Osteocyte (in vitro differentiated cells): ENCODE data around the gene COBLL1. TPM values are rescaled to one million over a fixed set of nuclear protein-coding genes. Genes with fewer than 3 reads are reported as not detected.

ENCODE experiments used
- DNase-seq: peaks from one replicate; pipeline ENCODE4 v3.0.0; 2021; ENCODE audit warnings: mixed read lengths; ENCODE audit not compliant: unreplicated experiment; ENCODE audit errors: extremely low spot score
- H3K27ac Mint-ChIP-seq: one replicate; pipeline ENCODE4 v1.8.0; 2021; ENCODE audit warnings: mild to moderate bottlenecking, mixed read lengths; ENCODE audit not compliant: unreplicated experiment
- H3K27me3 Mint-ChIP-seq: one replicate; pipeline ENCODE4 v1.8.0; 2021; ENCODE audit warnings: mixed read lengths; ENCODE audit not compliant: unreplicated experiment
- H3K36me3 Mint-ChIP-seq: one replicate; pipeline ENCODE4 v1.8.0; 2021; ENCODE audit warnings: mixed read lengths; ENCODE audit not compliant: unreplicated experiment
- H3K4me1 Mint-ChIP-seq: one replicate; pipeline ENCODE4 v1.8.0; 2021; ENCODE audit warnings: mixed read lengths; ENCODE audit not compliant: unreplicated experiment
- H3K4me3 Mint-ChIP-seq: one replicate; pipeline ENCODE4 v1.8.0; 2021; ENCODE audit warnings: mild to moderate bottlenecking, moderate library complexity, mixed read lengths; ENCODE audit not compliant: unreplicated experiment
- H3K9me3 Mint-ChIP-seq: one replicate; pipeline ENCODE4 v1.8.0; 2021; ENCODE audit warnings: mixed read lengths; ENCODE audit not compliant: unreplicated experiment
- total RNA-seq: library from RNA; stranded (reverse); gene quantifications from 2 replicates; pipeline ENCODE4 v1.2.1, GENCODE V29; 2021
- TF ChIP-seq, protein P1 (sequence below): fragments of 200-600 bp; sonication (generic); IDR thresholded peaks from 2 replicates; pipeline ENCODE4 v1.5.0; 2021; ENCODE audit warnings: antibody characterized with exemption, mild to moderate bottlenecking, moderate library complexity

The COBLL1 gene
- total RNA-seq, 1 donor from 2014 or later: 8.9 TPM

DNA sequence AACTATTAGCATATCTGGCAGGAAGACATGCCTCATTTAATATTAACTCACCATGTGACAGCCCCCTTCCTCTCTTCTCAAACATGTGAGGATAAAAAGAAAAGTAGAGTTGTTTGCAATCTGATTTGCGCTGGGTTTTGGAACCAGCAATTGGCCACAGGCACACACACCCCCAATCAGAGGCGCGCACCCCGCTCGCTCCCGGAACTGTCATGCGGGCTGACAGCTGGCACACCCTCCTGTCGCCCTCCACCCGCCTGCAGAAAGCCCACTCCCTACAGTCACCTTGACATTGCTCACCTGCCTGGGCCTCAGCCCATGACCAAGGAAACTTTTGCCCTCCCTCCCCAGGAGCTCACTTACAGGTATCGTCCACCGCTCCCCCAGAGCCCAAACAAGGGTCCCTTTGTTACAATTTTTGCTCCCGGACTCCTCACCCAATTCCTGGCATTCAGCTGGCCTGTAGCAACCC, 1.1 kb downstream of the COBLL1 start:
- Mint-ChIP-seq H3K27me3 (no peaks in the 10 kb centered on the region), H3K36me3 (no peaks in the 10 kb centered on the region), H3K27ac (peak overlapping the region; percentile 73), H3K9me3 (no peaks in the 10 kb centered on the region), H3K4me1 (peaks cover 21% of the 10 kb centered on the region), H3K4me3 (peak overlapping the region; percentile 84)
- TF ChIP-seq, protein P1, sequence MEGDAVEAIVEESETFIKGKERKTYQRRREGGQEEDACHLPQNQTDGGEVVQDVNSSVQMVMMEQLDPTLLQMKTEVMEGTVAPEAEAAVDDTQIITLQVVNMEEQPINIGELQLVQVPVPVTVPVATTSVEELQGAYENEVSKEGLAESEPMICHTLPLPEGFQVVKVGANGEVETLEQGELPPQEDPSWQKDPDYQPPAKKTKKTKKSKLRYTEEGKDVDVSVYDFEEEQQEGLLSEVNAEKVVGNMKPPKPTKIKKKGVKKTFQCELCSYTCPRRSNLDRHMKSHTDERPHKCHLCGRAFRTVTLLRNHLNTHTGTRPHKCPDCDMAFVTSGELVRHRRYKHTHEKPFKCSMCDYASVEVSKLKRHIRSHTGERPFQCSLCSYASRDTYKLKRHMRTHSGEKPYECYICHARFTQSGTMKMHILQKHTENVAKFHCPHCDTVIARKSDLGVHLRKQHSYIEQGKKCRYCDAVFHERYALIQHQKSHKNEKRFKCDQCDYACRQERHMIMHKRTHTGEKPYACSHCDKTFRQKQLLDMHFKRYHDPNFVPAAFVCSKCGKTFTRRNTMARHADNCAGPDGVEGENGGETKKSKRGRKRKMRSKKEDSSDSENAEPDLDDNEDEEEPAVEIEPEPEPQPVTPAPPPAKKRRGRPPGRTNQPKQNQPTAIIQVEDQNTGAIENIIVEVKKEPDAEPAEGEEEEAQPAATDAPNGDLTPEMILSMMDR: no peak
- DNase-seq: no peak

DNA sequence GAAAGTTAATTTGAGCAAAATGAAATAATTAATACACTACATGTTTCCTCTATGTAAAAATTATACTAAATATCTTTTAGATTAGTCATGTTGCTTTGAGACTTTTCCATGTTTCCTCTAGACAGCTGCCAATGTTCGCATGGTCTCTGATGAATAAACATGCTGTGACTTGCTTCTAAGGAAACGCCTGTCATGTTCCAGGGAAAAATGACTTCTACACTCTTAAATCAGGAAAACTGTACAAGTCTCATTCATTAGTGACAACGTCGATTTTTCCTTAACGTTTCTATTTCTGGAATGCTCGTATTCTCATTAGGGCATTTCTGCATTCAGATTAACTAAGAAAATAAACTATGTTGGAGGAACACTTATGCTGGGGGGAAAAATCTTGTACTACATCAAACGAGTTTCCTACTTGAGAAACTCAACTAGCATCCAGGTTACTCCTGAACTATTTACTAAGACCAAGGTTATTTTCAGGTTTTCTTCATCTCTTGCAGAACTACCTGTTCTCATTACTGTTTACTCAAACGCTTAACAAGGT, 1.6 kb downstream of the COBLL1 start:
- TF ChIP-seq, protein P1: no peak
- DNase-seq: no peak
- Mint-ChIP-seq H3K27me3 (no peaks in the 10 kb centered on the region), H3K27ac (peak overlapping the region; percentile 73), H3K4me3 (peak overlapping the region; percentile 84), H3K4me1 (peaks cover 21% of the 10 kb centered on the region), H3K36me3 (no peaks in the 10 kb centered on the region), H3K9me3 (no peaks in the 10 kb centered on the region)

DNA sequence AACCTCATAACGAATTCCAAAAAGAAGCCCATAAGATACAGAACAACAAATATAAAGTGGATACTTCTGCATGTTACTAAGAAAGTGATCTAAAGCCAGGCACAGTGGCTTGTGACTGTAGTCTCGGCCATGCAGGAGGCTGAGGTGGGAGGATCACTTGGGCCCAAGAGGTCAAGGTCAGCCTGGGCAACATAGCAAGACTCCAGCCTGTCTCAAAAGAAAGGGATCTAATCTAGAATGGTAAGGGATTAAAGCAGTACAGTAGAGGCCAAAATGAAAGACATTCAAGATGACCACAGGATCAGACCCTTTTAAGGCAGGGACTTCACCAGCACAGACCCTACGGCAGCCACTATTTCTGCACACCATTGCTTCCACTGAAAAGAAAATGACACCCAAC, 3.8 kb downstream of the COBLL1 start:
- H3K27me3 Mint-ChIP-seq: no peaks in the 10 kb centered on the region
- H3K4me1 Mint-ChIP-seq: peaks cover 26% of the 10 kb centered on the region
- H3K4me3 Mint-ChIP-seq: no peak overlapping the region

DNA sequence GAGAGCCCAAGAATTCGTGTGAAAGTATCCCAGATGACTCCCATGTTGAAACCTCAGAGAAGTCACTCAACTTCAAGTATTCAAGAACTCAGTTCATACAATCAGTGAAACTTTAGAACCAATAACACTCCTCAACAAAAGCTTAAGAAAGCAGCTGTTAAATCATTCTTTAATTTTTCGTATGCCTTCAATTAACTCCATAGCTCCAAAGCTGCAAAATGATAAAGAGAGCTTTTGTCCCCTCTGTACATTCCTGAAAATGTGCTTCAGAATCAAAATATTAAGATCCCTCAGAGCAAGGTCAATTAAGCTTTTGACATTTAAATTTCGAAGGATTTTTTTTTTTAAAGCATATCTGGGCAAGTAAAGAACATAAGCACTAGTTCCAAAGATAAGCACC, 4.7 kb downstream of the COBLL1 start:
- DNase-seq: no peak
- TF ChIP-seq, protein P1: no peak
- Mint-ChIP-seq H3K4me1 (peaks cover 22% of the 10 kb centered on the region), H3K27ac (no peak overlapping the region), H3K9me3 (no peaks in the 10 kb centered on the region), H3K36me3 (no peaks in the 10 kb centered on the region), H3K27me3 (no peaks in the 10 kb centered on the region), H3K4me3 (no peak overlapping the region)

More for the DNA sequence above, 3.8 kb downstream of the COBLL1 start:
- H3K36me3 Mint-ChIP-seq: no peaks in the 10 kb centered on the region
- H3K27ac Mint-ChIP-seq: no peak overlapping the region
- no peaks in the 10 kb centered on the region for H3K9me3 Mint-ChIP-seq
- DNase-seq: no peak
- TF ChIP-seq, protein P1: no peak

DNA sequence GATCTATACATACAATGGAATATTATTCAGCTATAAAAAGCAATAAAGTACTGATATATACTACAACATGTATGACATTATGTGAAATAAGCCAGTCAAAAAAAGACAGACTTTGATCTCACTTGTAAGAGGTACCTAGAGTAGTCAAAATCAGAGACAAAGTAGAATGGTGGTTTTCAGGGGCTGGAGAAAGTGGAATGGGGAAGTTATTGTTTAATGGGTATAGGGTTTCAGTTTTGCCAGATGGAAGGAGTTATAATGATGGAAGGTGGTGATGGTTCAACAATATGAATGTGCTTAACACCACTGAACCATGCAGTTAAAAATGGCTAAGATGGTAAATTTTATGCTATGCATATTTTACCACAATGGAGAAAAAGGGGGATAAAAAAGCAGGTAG, 6.3 kb downstream of the COBLL1 start:
- no peak overlapping the region for H3K4me3 Mint-ChIP-seq
- no peak overlapping the region for H3K27ac Mint-ChIP-seq
- no peak for DNase-seq
- no peaks in the 10 kb centered on the region for H3K36me3 Mint-ChIP-seq
- TF ChIP-seq, protein P1: no peak
- peaks cover 17% of the 10 kb centered on the region for H3K4me1 Mint-ChIP-seq
- no peaks in the 10 kb centered on the region for H3K27me3 Mint-ChIP-seq
- H3K9me3 Mint-ChIP-seq: no peaks in the 10 kb centered on the region
